Activated T-cell treated with anti-CD3 and anti-CD28 coated beads for 4 hours (primary cell): ENCODE data around the gene GALNT7.

Experiments
- DNase-seq: peaks from one replicate; pipeline ENCODE4 v3.0.0-alpha.2; 2020

The GALNT7 gene

GRCh38 chr4:173240696-173241095 is 72.1 kb downstream of the GALNT7 start:
- DNase-seq = no peak

DNA sequence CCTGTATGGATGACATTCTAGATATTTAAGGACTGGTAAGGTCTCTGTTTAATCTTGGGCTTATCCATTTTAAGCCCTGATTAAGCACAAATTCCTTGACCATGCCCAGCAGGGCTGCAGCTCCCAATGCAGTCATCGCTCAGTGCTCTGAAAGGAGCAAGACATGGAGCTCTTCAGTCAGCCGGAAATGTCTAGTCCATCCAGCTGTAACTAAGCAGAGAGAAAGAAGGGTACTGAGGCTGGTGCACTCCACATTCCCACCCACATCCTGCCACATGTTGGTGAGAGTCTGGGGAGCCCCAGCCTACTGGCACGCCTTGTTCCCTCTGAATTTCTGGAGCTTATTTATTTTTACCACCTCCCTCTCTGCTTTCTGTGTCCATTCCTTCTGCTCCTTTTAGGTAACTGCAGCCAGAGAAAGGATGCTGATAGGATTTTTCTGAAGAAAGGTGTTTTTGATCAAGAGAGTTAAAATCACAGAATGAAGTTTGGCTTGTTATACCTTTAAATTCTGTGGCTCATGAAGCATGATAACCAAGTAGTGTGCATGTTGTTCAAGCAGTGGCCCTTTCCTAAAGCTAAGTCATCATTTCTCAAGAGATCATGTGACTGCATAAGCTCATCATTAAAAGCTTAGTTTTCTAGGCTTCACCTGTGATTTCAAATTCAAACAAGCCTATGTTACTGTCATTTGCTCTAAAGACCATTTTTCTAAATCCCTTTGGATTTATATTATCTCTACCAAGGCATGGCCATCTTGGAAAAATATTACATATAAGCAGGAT is 74.0 kb downstream of the GALNT7 start:
- no peak for DNase-seq

- DNase-seq = no peak
These were observed 74.7 kb downstream of the GALNT7 start for GRCh38 chr4:173243321-173243720.

- DNase-seq = no peak
These were observed 75.5 kb downstream of the GALNT7 start for GRCh38 chr4:173243917-173244658.

- no peak for DNase-seq
These were observed 77.3 kb downstream of the GALNT7 start for GRCh38 chr4:173245952-173246351.

GRCh38 chr4:173246719-173247118 is 78.1 kb downstream of the GALNT7 start:
- DNase-seq = no peak

DNA sequence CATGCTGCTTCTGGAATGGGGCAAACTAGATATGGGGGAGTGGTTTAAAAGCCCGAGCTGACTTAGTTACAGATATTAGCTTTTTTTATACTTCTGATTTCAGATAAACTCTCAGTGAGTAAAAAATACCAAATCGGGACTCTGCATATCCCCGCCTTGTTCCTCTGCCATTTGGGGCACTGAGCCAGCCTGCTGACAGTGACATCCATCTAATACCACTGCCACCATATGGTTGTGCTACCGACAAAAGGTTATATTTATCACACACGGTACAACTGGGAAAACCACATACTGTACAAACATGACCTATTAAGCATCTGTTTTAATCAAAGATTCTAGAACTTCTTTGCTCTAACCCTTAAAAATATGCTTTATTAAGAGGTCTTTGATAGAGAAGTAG is 78.7 kb downstream of the GALNT7 start:
- DNase-seq = no peak

DNA sequence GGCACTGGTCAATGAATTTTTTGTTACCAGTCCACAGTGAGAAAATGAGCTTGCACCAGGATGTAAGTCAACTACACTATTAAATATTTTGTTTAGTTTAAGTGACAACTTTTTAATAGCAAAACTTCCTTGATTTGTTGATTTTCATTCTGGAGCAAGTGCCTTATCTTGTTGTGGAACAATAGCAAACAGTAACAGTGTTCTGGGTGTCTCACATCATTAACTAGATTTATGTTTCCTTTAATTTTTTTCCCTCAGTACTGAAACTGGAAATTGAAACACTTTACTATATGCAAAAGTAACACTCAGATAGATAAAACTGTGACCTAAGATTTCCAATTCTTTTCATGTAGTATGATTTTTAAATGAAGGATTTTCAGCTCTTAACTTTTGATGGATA is 80.1 kb downstream of the GALNT7 start:
- no peak for DNase-seq

DNA sequence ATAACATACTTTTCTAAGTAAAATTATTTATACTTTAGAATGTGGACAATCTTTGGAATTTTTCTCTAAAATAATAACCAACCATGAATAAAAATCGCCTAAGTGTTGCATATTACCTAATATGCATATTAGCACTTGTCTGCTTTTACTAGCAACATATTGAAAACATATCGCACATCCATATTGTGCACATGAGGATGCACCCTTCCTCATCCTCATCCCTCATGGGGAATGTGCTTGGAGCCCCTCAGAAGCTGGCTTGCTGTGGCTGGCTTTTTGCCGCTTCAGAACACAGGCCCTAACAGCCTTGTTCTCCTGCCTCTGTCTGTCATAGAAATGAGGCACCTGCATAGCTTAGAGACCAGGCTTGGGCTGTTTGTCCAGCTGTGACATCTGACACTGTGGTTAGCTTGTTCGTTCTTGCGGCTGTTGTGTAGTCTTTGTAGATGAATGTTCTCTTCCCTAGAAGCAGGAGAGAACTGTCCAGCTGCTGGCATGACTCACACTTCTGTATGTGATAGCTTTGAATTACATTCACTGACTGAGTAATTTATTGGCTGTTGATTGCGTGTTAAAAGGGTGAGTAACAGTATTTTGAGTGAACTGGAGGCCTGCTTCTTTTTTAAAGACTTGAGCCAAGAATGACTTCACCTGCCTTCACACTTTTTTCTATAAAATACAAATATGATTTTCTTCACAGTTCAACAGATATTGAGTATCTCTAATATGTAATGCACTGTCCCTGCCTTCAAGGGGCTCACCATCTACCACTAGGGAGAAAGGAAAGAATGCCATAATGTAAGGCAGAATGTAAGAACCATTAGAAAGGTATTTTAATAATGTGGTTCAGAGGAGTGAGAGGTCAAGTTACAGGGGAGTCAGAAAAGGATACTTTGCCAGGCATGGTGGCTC is 83.7 kb downstream of the GALNT7 start:
- DNase-seq = no peak

GRCh38 chr4:173253561-173253960 is 85.0 kb downstream of the GALNT7 start:
- no peak for DNase-seq

DNA sequence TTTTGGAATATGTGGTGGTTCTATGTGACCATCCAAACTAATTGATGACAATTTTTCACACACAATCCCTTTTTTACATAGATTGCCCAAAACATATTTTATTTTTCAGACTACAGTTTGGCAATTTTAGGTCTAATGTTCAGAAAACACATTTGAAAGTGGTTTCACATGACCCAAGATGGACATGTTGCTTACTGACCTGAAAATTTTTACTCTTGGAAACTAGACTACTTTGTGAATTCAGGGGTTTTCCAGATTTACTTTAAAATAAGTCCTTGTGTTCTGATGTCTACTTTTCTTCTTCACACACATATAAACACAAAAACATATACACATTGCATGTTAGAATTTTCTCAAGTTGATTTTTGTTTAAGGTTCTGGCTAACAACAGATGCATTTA is 86.0 kb downstream of the GALNT7 start:
- DNase-seq = no peak

- no peak for DNase-seq
These were observed 88.2 kb downstream of the GALNT7 start for GRCh38 chr4:173256825-173257224.

GRCh38 chr4:173257732-173258717 is 89.4 kb downstream of the GALNT7 start:
- peak; percentile 39 for DNase-seq

GRCh38 chr4:173258866-173259265 is 90.3 kb downstream of the GALNT7 start:
- no peak for DNase-seq

DNA sequence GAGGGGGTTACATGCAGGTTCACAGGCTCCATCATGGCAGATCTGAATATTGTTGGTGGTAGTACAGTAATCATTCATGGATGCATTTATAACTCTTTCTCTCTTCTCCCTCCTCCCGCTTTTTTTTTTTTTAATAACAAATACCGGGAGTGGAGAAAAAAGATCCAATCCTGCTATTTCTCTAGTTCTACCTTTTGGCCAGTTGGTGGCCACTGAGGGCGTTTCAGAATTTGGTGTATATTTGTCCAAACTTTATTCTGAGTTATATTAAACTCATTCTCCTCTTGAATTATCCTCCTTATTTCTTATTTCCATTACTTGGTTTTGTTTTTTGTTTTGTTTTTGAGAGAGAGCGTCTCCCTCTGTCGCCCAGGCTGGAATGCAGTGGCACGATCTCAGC is 90.7 kb downstream of the GALNT7 start:
- DNase-seq = no peak

DNA sequence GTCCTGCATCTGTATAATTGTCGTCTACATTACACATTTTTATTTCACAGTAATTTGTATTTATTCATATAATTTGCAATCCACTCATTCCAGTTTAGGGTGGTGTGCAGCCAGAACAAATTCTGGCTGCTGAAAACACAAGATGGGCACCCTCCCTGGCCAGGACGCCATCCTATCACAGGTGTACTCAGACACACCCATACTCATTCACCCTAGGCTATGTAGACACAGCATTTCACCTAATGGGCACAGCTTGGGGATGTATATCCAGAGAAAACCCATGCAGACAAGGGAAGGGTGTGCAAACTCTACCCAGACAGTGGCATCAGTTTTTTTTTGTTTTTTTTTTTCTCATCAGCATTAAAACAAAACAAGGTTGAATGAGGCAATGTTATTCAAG is 92.4 kb downstream of the GALNT7 start:
- no peak for DNase-seq

- DNase-seq = no peak
These were observed 93.8 kb downstream of the GALNT7 start for GRCh38 chr4:173262375-173262774.

DNA sequence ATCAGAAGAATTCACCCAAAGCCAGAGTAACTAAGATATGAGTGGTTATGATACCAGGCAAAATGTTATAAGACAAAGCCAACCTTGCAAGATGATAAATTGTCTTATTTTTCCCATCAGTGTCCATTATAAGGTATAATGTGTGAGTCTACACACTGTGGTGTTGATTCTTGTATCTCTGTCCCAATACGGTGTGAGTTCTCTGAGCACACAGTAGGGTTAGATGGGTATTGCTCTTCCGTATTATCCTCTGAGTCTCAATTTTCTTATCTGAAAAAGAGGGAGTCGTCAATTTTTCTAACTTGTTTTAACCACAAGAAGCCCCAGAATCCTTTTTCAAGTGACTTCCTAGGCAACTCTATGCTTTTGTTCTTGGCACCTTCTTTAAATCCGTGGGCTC is 95.6 kb downstream of the GALNT7 start:
- no peak for DNase-seq

GRCh38 chr4:173264684-173265185 is 96.1 kb downstream of the GALNT7 start:
- peak; percentile 4 for DNase-seq

DNA sequence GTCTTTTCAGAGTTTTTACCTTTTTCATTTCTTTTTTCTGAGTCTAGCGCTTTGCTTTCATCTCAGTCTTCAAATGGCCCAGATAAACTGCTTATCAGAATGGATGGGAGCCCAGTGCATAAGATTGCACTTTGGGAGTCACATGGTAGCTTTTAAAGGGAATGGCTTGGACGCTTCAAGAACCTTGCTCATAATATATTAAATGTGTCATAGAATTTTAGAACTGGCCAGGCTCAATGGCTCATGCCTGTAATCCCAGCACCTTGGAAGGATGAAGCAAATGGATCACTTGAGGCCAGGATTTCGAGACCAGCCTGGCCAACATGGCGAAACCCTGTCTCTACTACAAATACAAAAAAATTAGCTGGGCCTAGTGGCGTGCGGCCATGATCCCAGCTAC is 97.1 kb downstream of the GALNT7 start:
- DNase-seq = no peak

DNA sequence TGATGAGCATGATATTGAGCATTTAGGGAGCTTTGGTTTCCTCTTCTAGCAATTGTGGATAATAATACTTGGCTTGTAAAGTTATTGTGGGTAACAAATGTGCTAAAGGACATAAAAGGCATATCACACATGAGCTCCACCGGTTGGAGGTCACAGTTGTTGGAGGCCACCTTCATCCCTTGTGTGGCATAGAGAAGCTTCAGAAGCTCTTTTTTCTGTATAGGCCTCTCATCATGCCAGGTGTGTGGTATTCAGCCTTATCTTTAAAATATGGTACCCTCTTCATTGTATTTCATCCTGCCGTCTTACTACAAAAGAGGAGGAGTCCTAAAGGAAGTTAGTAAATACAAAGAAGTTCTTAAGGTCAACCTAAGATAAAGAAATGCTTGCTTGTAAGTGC is 99.1 kb downstream of the GALNT7 start:
- no peak for DNase-seq

GRCh38 chr4:173269280-173269679 is 100.7 kb downstream of the GALNT7 start:
- no peak for DNase-seq
